ENCODE measurements around the gene C6orf47. TPM values are rescaled to one million over a fixed set of nuclear protein-coding genes. Genes with fewer than 3 reads are reported as not detected.

C6orf47 gene
- total RNA-seq, 1 experiment from 2014 or later: 19.4 TPM

DNA sequence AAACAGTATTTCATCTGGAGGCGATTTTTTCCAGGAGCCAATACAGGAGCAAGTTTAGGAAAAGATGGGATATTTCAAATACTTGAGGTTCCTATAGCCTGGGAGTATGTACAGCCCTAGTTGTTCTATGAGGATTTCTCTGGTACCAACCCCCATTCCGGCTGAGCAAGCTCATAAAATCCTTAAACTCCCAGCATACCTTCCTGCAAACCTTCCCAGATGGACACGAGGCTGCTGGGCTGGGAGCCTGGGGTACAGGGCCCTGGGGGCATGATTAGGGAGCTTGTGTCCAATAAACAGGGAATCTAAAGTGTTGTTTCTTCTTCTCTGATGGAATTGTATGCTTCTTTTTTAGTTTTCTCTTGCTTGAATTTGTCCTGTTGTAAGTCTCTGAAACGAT, 38.6 kb downstream of the C6orf47 start:
- H3K9me3 Mint-ChIP-seq (ENCODE audit: unreplicated experiment): no peaks in the 10 kb centered on the region
- H3K9me3 ChIP-seq: no peaks in the 10 kb centered on the region
- peaks cover 68% of the 10 kb centered on the region for H3K36me3 Mint-ChIP-seq (ENCODE audit: insufficient read depth, unreplicated experiment)
- peaks cover 18% of the 10 kb centered on the region for H3K36me3 ChIP-seq (ENCODE audit: control insufficient read depth, insufficient read depth, low read length)
- peak overlapping the region; percentile 83 for H3K4me3 Mint-ChIP-seq (ENCODE audit: unreplicated experiment)
- CTCF ChIA-PET: no interaction called here
- no TSS peak for BruUV-seq (replicated peaks)
- H3K27me3 Mint-ChIP-seq (ENCODE audit: insufficient read depth, unreplicated experiment): no peaks in the 10 kb centered on the region
- peaks cover 9% of the 10 kb centered on the region for H3K4me1 ChIP-seq
- DNase-seq: no peak
- H3K27me3 ChIP-seq (replicated peaks; ENCODE audit: control insufficient read depth, insufficient read depth, low read length): no peaks in the 10 kb centered on the region
- no peak for TF ChIP-seq CTCF (IDR thresholded peaks at IDR 0.05; ENCODE audit: insufficient read depth in 1 of 2, low read depth in 1 of 2, low read length in 1 of 2, severe bottlenecking in 1 of 2, unreplicated experiment in 1 of 2)
- POLR2A ChIA-PET: interaction anchor here (0.5 to 1.4 kb wide), 4 partner anchors 30 to 43 kb away, joined by 3 to 4 read pairs (median 4); partner anchors contain the start of genes APOM, BAG6, C6orf47 and GPANK1
- H3K4me3 ChIP-seq (ENCODE audit: low read depth, low read length): peak overlapping the region; percentile 77
- H3K27ac Mint-ChIP-seq (ENCODE audit: unreplicated experiment): peak overlapping the region; percentile 99
- intact Hi-C loops (cut with micrococcal nuclease; ENCODE audit: unreplicated experiment): loop anchor here (2.0 kb wide), 1 partner anchor 31 kb away; the partner anchor contains the start of gene BAG6
- peaks cover 12% of the 10 kb centered on the region for H3K4me1 Mint-ChIP-seq (ENCODE audit: low read depth, unreplicated experiment)

DNA sequence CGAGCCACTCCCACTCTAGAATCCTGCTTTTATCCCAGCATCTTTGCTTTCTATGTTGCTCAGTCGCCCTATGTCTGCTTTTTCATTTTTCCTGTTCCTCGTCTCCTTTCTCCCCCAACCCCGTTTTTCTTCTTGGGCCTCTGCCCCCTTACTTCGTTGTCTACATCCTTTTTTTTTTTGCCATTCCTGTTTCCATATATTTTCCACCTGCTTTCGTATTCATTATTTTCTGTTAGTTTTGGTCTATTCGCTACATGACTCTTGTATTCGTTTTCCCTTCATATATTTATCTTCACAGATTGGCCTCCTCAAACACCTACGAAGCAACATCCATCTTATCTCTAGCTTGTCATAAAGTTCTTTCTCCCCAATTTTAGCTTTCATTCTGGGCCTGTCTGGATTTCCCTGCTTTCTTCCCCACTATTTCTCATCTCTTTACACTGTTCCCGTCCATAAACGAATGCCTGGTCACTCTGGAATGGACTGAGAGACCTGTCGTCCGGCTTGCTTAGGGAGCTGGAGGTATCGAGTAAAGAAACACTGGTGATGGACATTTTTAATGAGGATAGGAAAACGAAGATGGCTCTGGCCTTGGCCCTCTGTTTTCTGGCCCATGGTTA, 39.1 kb downstream of the C6orf47 start:
- no peaks in the 10 kb centered on the region for H3K27me3 Mint-ChIP-seq (ENCODE audit: insufficient read depth, unreplicated experiment)
- peaks cover 16% of the 10 kb centered on the region for H3K36me3 ChIP-seq (ENCODE audit: control insufficient read depth, insufficient read depth, low read length)
- H3K27ac Mint-ChIP-seq (ENCODE audit: unreplicated experiment): peak overlapping the region; percentile 99
- intact Hi-C loops (cut with micrococcal nuclease; ENCODE audit: unreplicated experiment): loop anchor here (2.0 kb wide), 1 partner anchor 31 kb away; the partner anchor contains the start of gene BAG6
- BruUV-seq (replicated peaks): TSS peak; percentile 62
- H3K4me3 ChIP-seq (ENCODE audit: low read depth, low read length): peak overlapping the region; percentile 77
- no peaks in the 10 kb centered on the region for H3K9me3 ChIP-seq
- peaks cover 9% of the 10 kb centered on the region for H3K4me1 ChIP-seq
- no peaks in the 10 kb centered on the region for H3K9me3 Mint-ChIP-seq (ENCODE audit: unreplicated experiment)
- ChIA-PET CTCF (interaction anchor here (1.0 kb wide), 1 partner anchor 36 kb away, joined by 3 read pairs; the partner anchor contains the start of gene LST1), POLR2A (interaction anchor here (0.5 to 1.8 kb wide), 4 partner anchors 31 to 43 kb away, joined by 3 to 13 read pairs (median 4); partner anchors contain the start of genes APOM, BAG6, C6orf47 and GPANK1)
- DNase-seq: no peak
- peaks cover 62% of the 10 kb centered on the region for H3K36me3 Mint-ChIP-seq (ENCODE audit: insufficient read depth, unreplicated experiment)
- H3K4me3 Mint-ChIP-seq (ENCODE audit: unreplicated experiment): peak overlapping the region; percentile 83
- no peak for TF ChIP-seq CTCF (IDR thresholded peaks at IDR 0.05; ENCODE audit: insufficient read depth in 1 of 2, low read depth in 1 of 2, low read length in 1 of 2, severe bottlenecking in 1 of 2, unreplicated experiment in 1 of 2)
- H3K4me1 Mint-ChIP-seq (ENCODE audit: low read depth, unreplicated experiment): peaks cover 12% of the 10 kb centered on the region
- no peaks in the 10 kb centered on the region for H3K27me3 ChIP-seq (replicated peaks; ENCODE audit: control insufficient read depth, insufficient read depth, low read length)

- intact Hi-C loops (cut with micrococcal nuclease; ENCODE audit: unreplicated experiment): loop anchor here (1.0 to 2.0 kb wide), 3 partner anchors 32 to 74 kb away; partner anchors contain the start of genes ATP6V1G2 and BAG6
- DNase-seq: peak; percentile 81 to 87
- peaks cover 12% of the 10 kb centered on the region for H3K4me1 Mint-ChIP-seq (ENCODE audit: low read depth, unreplicated experiment)
- H3K4me3 Mint-ChIP-seq (ENCODE audit: unreplicated experiment): peak within 1 kb of the TSS; percentile 83
- no peaks in the 10 kb centered on the region for H3K9me3 Mint-ChIP-seq (ENCODE audit: unreplicated experiment)
- peak within 1 kb of the TSS; percentile 99 for H3K27ac Mint-ChIP-seq (ENCODE audit: unreplicated experiment)
- H3K36me3 ChIP-seq (ENCODE audit: control insufficient read depth, insufficient read depth, low read length): peaks cover 14% of the 10 kb centered on the region
- ChIA-PET CTCF (interaction anchor here (0.6 to 1.0 kb wide), 3 partner anchors 35 to 507 kb away, joined by 3 to 4 read pairs (median 3); partner anchors contain the start of genes ATF6B and LST1), POLR2A (interaction anchor here (0.6 to 1.8 kb wide), 4 partner anchors 32 to 1117 kb away, joined by 3 to 13 read pairs (median 4); partner anchors contain the start of genes BAG6, C6orf47 and DDX39B)
- H3K27me3 Mint-ChIP-seq (ENCODE audit: insufficient read depth, unreplicated experiment): no peaks in the 10 kb centered on the region
- H3K36me3 Mint-ChIP-seq (ENCODE audit: insufficient read depth, unreplicated experiment): peaks cover 56% of the 10 kb centered on the region
- peaks cover 13% of the 10 kb centered on the region for H3K4me1 ChIP-seq
- H3K4me3 ChIP-seq (ENCODE audit: low read depth, low read length): peak within 1 kb of the TSS; percentile 77
- no peaks in the 10 kb centered on the region for H3K9me3 ChIP-seq
- BruUV-seq (replicated peaks): no TSS peak
- no peak for TF ChIP-seq CTCF (IDR thresholded peaks at IDR 0.05; ENCODE audit: insufficient read depth in 1 of 2, low read depth in 1 of 2, low read length in 1 of 2, severe bottlenecking in 1 of 2, unreplicated experiment in 1 of 2)
- no peaks in the 10 kb centered on the region for H3K27me3 ChIP-seq (replicated peaks; ENCODE audit: control insufficient read depth, insufficient read depth, low read length)
Observed at GRCh38 chr6:31620586-31621319, 39.8 kb downstream of the C6orf47 start, which contains the start of gene PRRC2A. TSS of gene PRRC2A (plus strand) at chr6:31620715. CDS start at chr6:31622790, 2,075 bp downstream.

Data from Caco-2 (cell line).